GM12878 (cell line): Measurements from ENCODE around the gene SH3D19.

ENCODE experiments used
- POLR2A ChIP-seq: IDR thresholded peaks from 2 replicates; pipeline ENCODE4 v1.6.1; 2011; ENCODE audit warnings: low read depth, mild to moderate bottlenecking, low read length
- TARDBP ChIP-seq: IDR thresholded peaks from 2 replicates; pipeline ENCODE4 v1.6.1; 2016; ENCODE audit warnings: borderline replicate concordance

DNA sequence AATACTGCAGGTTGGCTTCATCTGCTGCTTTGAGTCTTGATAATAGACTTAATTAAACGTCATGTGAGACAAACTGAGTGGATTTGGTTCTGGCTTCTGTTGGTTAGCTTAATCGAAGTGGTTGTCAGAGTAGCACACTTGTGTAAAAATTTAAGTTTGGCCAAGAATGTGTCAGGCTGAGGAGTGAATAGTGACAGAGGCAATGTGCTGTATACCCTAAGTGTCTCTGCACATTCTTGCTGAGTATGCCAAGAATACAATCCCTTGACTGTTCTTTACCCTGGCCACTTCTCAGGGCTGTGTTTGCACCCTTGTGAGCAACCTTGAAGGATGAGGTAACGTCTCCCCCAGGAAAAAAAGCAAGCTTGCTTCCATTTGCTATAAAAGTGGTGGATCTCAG lies 211.1 kb downstream of the SH3D19 start:
- TF ChIP-seq TARDBP (no peak), POLR2A (peak; percentile 38; the same call in 1 of the 2 replicates)
